Sigmoid colon (tissue), 4 donors: ENCODE results near the gene TECTA.

ENCODE experiments used
- EP300 ChIP-seq, 4 donors: sonication (generic); formaldehyde crosslinking; IDR thresholded peaks; one replicate each; pipeline ENCODE4 v1.6.1; 2017; ENCODE audit warnings: antibody characterized with exemption in 4 of 4
- POLR2A ChIP-seq, 2 donors: fragments of 450-650 bp; IDR thresholded peaks; one replicate each; pipeline ENCODE4 v1.6.1; 2016; ENCODE audit warnings: antibody characterized with exemption in 2 of 2, mild to moderate bottlenecking in 2 of 2, moderate library complexity in 2 of 2
- TF ChIP-seq, protein P1 (sequence below), 4 experiments: fragments of 450-650 bp in 3 of 4; fragments of 200-600 bp in 1 of 4; IDR thresholded peaks; one replicate each; pipeline ENCODE4 v1.5.1; 2016 to 2019; ENCODE audit warnings: antibody characterized with exemption in 4 of 4, mild to moderate bottlenecking in 3 of 4, moderate library complexity in 2 of 4

DNA sequence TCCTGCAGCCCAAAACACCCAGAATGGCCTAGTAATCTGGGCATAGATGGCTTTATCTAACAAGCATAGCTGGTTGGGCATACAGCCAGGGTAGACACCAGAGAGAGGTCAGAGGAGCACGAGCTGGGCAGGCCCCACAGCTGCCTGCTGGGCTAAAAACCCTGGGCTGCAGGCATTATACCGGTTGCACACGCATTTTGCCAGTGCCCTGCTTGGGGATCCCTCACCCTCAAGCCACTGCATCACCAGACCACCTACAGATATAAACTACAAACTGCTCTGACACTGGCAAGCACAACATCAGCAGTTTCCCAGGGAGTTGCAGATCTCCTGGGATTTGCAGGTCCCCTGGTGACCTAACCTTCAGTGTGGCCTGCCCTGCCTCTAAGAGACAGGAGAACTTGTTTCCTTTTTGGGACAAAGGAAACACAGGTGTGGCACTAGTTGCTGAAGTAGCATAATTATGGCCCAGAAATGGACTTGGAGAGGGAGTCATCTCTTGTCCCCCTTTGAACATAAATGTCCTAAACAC is 112.4 kb downstream of the TECTA start:
- TF ChIP-seq, protein P1, sequence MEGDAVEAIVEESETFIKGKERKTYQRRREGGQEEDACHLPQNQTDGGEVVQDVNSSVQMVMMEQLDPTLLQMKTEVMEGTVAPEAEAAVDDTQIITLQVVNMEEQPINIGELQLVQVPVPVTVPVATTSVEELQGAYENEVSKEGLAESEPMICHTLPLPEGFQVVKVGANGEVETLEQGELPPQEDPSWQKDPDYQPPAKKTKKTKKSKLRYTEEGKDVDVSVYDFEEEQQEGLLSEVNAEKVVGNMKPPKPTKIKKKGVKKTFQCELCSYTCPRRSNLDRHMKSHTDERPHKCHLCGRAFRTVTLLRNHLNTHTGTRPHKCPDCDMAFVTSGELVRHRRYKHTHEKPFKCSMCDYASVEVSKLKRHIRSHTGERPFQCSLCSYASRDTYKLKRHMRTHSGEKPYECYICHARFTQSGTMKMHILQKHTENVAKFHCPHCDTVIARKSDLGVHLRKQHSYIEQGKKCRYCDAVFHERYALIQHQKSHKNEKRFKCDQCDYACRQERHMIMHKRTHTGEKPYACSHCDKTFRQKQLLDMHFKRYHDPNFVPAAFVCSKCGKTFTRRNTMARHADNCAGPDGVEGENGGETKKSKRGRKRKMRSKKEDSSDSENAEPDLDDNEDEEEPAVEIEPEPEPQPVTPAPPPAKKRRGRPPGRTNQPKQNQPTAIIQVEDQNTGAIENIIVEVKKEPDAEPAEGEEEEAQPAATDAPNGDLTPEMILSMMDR (IDR thresholded peaks at IDR 0.05): no peak
- no peak for TF ChIP-seq POLR2A (IDR thresholded peaks at IDR 0.05)
- no peak for TF ChIP-seq EP300 (IDR thresholded peaks at IDR 0.05)
